ENCODE measurements around the gene NDUFA9.

- TF ChIP-seq CTCF (conservative IDR thresholded peaks at IDR 0.05 in 1 of 2, IDR thresholded peaks at IDR 0.05 in 1 of 2; ENCODE audit: extremely low read depth in 1 of 2, insufficient read depth in 1 of 2, low read depth in 1 of 2, low read length in 2 of 2): no peak
- no peak for TF ChIP-seq EZH2 (IDR thresholded peaks at IDR 0.05; ENCODE audit: borderline replicate concordance, low read length)
Observed at GRCh38 chr12:4679711-4680110, 30.8 kb downstream of the NDUFA9 start.

Measured in mammary epithelial cell (primary cell).